Left hindlimb (tissue), 1 donor: ENCODE data around the gene MIEF1.

Source experiments
- DNase-seq: peaks from one replicate; pipeline ENCODE4 v3.0.0-alpha.2; 2018

MIEF1 gene

GRCh38 chr22:39532215-39533073 lies 30.4 kb downstream of the MIEF1 start, which contains the start of gene RPS19BP1:
Gene RPS19BP1 (minus strand): TSS chr22:39532748. CDS start chr22:39532738, 10 bp downstream.
- DNase-seq: peak; percentile 99

- peak; percentile 47 for DNase-seq
Measured at GRCh38 chr22:39534092-39534506, 32.0 kb downstream of the MIEF1 start.

- DNase-seq: peak; percentile 86
Measured at GRCh38 chr22:39534591-39535356, 32.7 kb downstream of the MIEF1 start.

- DNase-seq: no peak
Measured at GRCh38 chr22:39535357-39535725, 33.3 kb downstream of the MIEF1 start.

GRCh38 chr22:39535831-39536449 lies 33.9 kb downstream of the MIEF1 start:
- DNase-seq: no peak

GRCh38 chr22:39536711-39537110 lies 34.6 kb downstream of the MIEF1 start:
- no peak for DNase-seq

GRCh38 chr22:39537975-39538374 lies 35.9 kb downstream of the MIEF1 start:
- DNase-seq: no peak

- DNase-seq: no peak
Measured at GRCh38 chr22:39543095-39543494, 41.0 kb downstream of the MIEF1 start.

GRCh38 chr22:39545386-39546365 lies 43.6 kb downstream of the MIEF1 start:
- no peak for DNase-seq

- DNase-seq: no peak
Measured at GRCh38 chr22:39546889-39547586, 44.9 kb downstream of the MIEF1 start.

- no peak for DNase-seq
Measured at GRCh38 chr22:39547587-39547947, 45.5 kb downstream of the MIEF1 start.

- no peak for DNase-seq
Measured at GRCh38 chr22:39553429-39553828, 51.3 kb downstream of the MIEF1 start.

GRCh38 chr22:39554151-39554550 lies 52.1 kb downstream of the MIEF1 start:
- DNase-seq: no peak

- no peak for DNase-seq
Measured at GRCh38 chr22:39556970-39557841, 55.1 kb downstream of the MIEF1 start.

- DNase-seq: no peak
Measured at GRCh38 chr22:39558254-39558727, 56.2 kb downstream of the MIEF1 start.

GRCh38 chr22:39558950-39559349 lies 56.9 kb downstream of the MIEF1 start:
- DNase-seq: no peak

GRCh38 chr22:39559456-39560105 lies 57.5 kb downstream of the MIEF1 start:
- no peak for DNase-seq

- no peak for DNase-seq
Measured at GRCh38 chr22:39560127-39560526, 58.0 kb downstream of the MIEF1 start.

GRCh38 chr22:39562839-39563489 lies 60.9 kb downstream of the MIEF1 start:
- DNase-seq: no peak
